HG03135 (cell line): ENCODE data around the gene UBL7.
A peak's percentile ranks its signal among the peaks of the same experiment; 100 is the strongest.
"Not testable (repeated sequence)": the region's sequence is repeated elsewhere in the genome, so short reads cannot be mapped to it uniquely, and the experiment has no call there.

Experiments used
- ATAC-seq: cut with Tn5 transposase; IDR thresholded peaks from one replicate; pipeline ENCODE4 v1.9.1; 2021; ENCODE audit warnings: mild to moderate bottlenecking, moderate library complexity; ENCODE audit not compliant: unreplicated experiment

Gene UBL7

GRCh38 chr15:74460871-74461846, at the start of gene UBL7:
Gene UBL7 (minus strand): TSS chr15:74461160. CDS start chr15:74458867, 2,293 bp downstream.
- peak; percentile 87 for ATAC-seq

DNA sequence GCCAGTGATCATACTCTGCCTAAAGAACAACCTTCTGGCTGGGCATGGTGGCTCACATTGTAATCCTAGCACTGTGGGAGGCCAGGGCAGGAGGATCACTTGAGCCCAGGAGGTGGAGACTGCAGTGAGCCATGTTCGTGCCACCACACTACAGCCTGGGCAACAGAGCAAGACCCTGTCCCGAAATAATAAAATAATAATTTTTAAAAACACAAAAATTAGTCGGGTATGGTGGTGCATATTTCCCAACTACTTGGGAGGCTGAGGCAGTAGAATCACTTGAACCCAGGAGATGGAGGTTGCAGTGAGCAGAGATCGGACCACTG, 45.5 kb upstream of the UBL7 start:
- no peak for ATAC-seq

DNA sequence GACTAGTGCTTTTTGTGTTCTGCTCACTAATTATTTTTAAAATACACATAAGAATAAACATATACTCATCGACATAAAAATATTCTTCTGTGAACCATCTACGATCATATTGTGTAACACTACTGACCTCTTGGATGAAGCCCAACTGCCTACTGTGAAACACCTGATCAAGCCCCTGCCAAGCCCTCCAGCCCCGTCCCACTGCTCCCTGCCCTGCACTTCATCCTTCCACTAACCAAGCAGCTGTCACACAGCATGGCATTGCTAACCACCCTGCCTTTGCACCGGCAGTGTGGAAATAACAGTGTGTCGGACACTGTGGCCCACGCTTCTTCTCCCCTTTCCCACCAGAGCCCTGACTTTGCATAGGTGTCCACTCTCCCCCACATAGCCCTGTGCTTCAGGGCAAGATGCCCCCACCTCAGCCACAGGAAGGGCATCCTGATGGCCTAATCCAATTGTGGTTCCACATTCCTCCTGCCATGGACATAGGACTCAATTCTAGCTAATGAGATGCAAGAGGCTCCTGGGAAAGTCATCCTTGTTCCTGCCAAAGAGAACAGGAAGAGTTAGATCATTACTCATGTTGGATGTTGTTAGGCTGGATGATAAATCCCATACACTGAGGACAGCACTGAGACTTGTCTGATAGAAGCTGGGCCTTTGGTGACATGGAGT, 45.0 kb upstream of the UBL7 start:
- ATAC-seq: no peak

DNA sequence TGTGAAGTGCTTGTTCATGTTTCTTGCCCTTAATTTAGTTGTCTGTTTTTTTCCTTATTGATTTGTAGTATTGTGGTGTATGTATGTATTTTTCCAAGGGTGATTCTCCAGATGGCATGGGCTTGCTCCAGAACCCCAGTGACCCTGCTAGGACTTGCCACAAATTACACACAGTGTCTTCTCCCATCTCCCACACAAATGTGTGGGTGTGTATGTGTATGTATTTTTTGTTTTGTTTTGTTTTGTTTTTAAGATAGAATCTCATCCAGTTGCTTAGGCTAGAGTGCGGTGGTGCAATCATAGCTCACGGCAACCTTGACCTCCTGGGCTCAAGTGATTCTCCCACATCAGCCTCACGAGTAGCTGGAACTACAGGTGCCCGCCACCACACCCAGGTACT, 43.9 kb upstream of the UBL7 start:
- no peak for ATAC-seq

- ATAC-seq: no peak
Observed at GRCh38 chr15:74504418-74504817, 43.5 kb upstream of the UBL7 start.

GRCh38 chr15:74502301-74502700, 41.3 kb upstream of the UBL7 start:
- no peak for ATAC-seq

GRCh38 chr15:74500401-74500800, 39.4 kb upstream of the UBL7 start:
- ATAC-seq: no peak

DNA sequence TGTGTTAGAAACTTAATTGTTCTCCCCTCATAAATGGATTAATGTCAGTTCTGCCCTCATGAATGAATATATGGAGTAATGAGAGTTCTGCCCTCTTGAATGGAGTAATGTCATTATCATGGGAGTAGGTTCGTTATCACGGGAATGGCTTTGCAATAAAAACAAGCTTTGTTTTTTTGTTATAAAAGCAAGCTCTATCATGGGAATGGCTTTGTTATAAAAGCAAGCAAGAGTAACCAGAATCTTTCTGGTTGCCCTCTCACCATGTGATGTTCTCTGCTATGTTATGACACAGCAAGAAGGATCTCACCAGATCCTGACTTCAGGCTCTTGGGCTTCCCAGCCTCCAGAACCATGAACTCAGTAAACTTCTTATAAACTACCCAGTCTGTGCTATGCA, 38.4 kb upstream of the UBL7 start:
- ATAC-seq: no peak

GRCh38 chr15:74497584-74497983, 36.6 kb upstream of the UBL7 start:
- no peak for ATAC-seq

- ATAC-seq: no peak
Observed at GRCh38 chr15:74496648-74497047, 35.7 kb upstream of the UBL7 start.

DNA sequence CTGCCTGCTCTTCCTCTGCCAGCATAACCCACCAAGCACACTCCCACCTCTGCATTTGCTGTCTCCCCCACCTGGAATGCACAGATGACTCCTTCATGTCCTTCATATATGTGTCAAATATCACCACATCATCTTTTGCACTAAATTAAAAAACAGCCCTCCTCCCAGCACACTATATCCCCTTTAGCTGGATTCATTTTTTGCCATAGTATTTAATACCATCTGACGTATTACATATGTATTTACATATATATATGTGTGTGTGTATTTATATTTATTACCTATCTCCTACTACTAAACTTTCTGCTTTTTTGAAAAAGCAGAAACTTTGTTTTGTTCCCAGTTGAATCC, 29.4 kb upstream of the UBL7 start:
- no peak for ATAC-seq

- peak; percentile 58 for ATAC-seq
Observed at GRCh38 chr15:74489518-74490338, 28.8 kb upstream of the UBL7 start.

DNA sequence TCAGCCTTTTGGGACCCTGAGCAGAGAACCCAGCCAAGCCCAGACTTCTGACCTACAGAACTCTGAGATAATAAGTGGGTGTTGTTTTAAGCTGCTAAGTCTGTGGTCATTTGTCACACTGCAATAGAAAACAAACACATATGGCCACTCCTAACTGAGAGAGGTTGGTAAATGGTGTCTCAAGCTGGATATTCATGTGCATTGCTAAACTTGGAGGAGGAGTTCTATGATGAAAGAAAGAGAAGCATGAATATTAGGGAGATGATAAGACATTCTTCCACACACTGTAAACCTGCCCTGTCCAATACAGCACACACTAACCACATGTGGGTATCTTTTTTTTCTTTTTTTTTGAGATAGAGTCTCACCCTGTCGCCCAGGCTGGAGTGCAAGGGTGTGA, 27.8 kb upstream of the UBL7 start:
- no peak for ATAC-seq

- no peak for ATAC-seq
Observed at GRCh38 chr15:74482661-74483060, 21.7 kb upstream of the UBL7 start.

- not testable (repeated sequence) for ATAC-seq
Observed at GRCh38 chr15:74480364-74480763, 19.4 kb upstream of the UBL7 start.

GRCh38 chr15:74471621-74472020, 10.7 kb upstream of the UBL7 start:
- ATAC-seq: not testable (repeated sequence)

DNA sequence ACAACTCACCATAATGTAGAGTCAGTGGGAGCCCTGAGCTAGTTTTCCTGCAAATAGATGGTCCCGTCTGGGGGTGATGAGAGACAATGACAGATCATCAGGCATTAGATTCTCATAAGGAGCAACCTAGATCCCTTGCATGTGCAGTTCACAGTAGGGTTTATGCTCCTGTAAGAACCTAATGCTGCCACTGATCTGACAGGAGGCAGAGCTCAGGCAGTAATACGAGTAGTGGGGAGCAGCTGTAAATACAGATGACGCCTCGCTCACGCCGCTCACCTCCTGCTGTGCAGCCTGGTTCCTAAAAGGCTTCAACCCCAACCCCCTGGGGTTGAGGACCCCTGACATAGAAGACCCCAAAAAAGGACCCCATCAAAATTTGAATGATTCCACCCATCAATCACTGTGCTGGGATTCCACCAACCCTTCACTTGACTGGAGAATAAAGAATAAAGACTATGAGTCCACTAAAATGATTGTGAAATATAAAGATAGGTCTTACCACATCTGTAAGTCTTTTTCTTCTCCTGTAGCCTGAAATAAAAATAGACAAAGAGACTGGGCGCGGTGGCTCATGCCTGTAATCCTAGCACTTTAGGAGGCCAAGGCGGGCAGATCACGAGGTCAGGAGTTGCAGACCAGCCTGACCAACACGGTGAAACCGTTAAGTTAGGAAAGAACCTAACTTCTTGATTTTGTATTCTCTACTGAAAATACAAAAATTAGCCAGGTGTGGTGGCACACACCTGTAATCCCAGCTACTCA, 9.9 kb upstream of the UBL7 start:
- ATAC-seq: no peak

- ATAC-seq: no peak
Observed at GRCh38 chr15:74468341-74469032, 7.5 kb upstream of the UBL7 start.

GRCh38 chr15:74466570-74466969, 5.6 kb upstream of the UBL7 start:
- no peak for ATAC-seq

- ATAC-seq: no peak
Observed at GRCh38 chr15:74464897-74465296, 3.9 kb upstream of the UBL7 start.
